HFFc6 (cell line): ENCODE data around the gene CSTB. TPM values are rescaled to one million over a fixed set of nuclear protein-coding genes. Genes with fewer than 3 reads are reported as not detected.

Source experiments
- total RNA-seq, 6 experiments: library from RNA; stranded (reverse); fragmentation: NEBNext Ultra II Directional; extraction: Animal tissue kit (Norgen Biotek cat#: 25700); gene quantifications; 2 replicates in 1 of 6; 3 replicates in 5 of 6; pipeline ENCODE4 v1.2.3, GENCODE V29; 2021

Gene CSTB
- total RNA-seq, 6 experiments from 2014 or later, result 56.7 to 71.4 (median 66.9) TPM

Other genes starting within 250 kb of the CSTB start
- gene HSF2BP, start 116.8 kb downstream of the CSTB start, total RNA-seq, result under 1 TPM; 0.33 to 0.90 (median 0.59) TPM
- gene RRP1B, start 116.7 kb downstream of the CSTB start, total RNA-seq, result 10 to 100 TPM; 26.9 to 34.4 (median 27.6) TPM
- 100 to 1,000 TPM; 154 to 160 (median 157) TPM for gene PDXK, start 57.2 kb downstream of the CSTB start, total RNA-seq
- 10 to 100 TPM; 19.9 to 24.8 (median 23.0) TPM for gene RRP1, start 13.3 kb upstream of the CSTB start, total RNA-seq
- gene AGPAT3, start 88.9 kb upstream of the CSTB start, total RNA-seq, result 100 to 1,000 TPM in 2 of 6 experiments, 10 to 100 TPM in 4; 94.6 to 114 (median 97.8) TPM
- gene TRAPPC10, start 236.0 kb upstream of the CSTB start, total RNA-seq, result 10 to 100 TPM; 24.1 to 29.4 (median 27.7) TPM